Measurements from ENCODE around the gene TP53. TPM values are rescaled to one million over a fixed set of nuclear protein-coding genes. Genes with fewer than 3 reads are reported as not detected.

The TP53 gene
- total and polyA plus RNA-seq, 3 experiments from 2014 or later = 33.5 to 151 (median 150) TPM

GRCh38 chr17:7717756-7718350 is 30.6 kb upstream of the TP53 start:
- POLR2A ChIA-PET = no interaction called here
- Mint-ChIP-seq H3K4me3 (peak overlapping the region; percentile 19 to 68 (median 57)), H3K4me1 (peaks cover 8 to 27% (median 17%) of the 10 kb centered on the region in 3 donors), H3K36me3 (peaks cover 0 to 2% (median 0%) of the 10 kb centered on the region in 3 donors), H3K27ac (no peak overlapping the region), H3K27me3 (peaks cover 57 to 74% of the 10 kb centered on the region in 2 donors), H3K9me3 (peaks cover 0 to 1% (median 0%) of the 10 kb centered on the region in 5 donors)
- peak in 1 of 5 donors; percentile 28 for DNase-seq
- Histone ChIP-seq H3K9me3 (ENCODE audit: low read length) (no peaks in the 10 kb centered on the region), H3K27ac (ENCODE audit: low read depth, low read length) (no peak overlapping the region), H3K4me3 (ENCODE audit: low read length) (peak overlapping the region; percentile 32), H3K36me3 (ENCODE audit: insufficient read depth, low read length) (no peaks in the 10 kb centered on the region), H3K4me1 (ENCODE audit: insufficient read depth, low read length) (peaks cover 8% of the 10 kb centered on the region), H3K27me3 (ENCODE audit: insufficient read depth, low read length, poor library complexity, severe bottlenecking) (peaks cover 39% of the 10 kb centered on the region)
- CTCF ChIA-PET = interaction anchor here (0.6 to 1.6 kb wide), 2 partner anchors 29 to 388 kb away, joined by 3 to 4 read pairs; partner anchors contain the start of gene WRAP53

GRCh38 chr17:7716901-7717755 is 29.8 kb upstream of the TP53 start, which contains the start of gene DNAH2:
Gene DNAH2, plus strand, starts transcription at chr17:7717744. Its CDS starts 1,991 bp downstream, at chr17:7719735.
- Histone ChIP-seq H3K4me3 (ENCODE audit: low read length) (peak within 1 kb of the TSS; percentile 32), H3K9me3 (ENCODE audit: low read length) (no peaks in the 10 kb centered on the region), H3K27me3 (ENCODE audit: insufficient read depth, low read length, poor library complexity, severe bottlenecking) (peaks cover 39% of the 10 kb centered on the region), H3K4me1 (ENCODE audit: insufficient read depth, low read length) (peaks cover 8% of the 10 kb centered on the region), H3K36me3 (ENCODE audit: insufficient read depth, low read length) (no peaks in the 10 kb centered on the region), H3K27ac (ENCODE audit: low read depth, low read length) (no peak within 1 kb of the TSS)
- H3K27ac Mint-ChIP-seq = no peak within 1 kb of the TSS
- POLR2A ChIA-PET = no interaction called here
- H3K9me3 Mint-ChIP-seq = peaks cover 0 to 2% (median 0%) of the 10 kb centered on the region in 5 donors
- DNase-seq = peak in 1 of 5 donors; percentile 17
- H3K36me3 Mint-ChIP-seq = no peaks in the 10 kb centered on the region
- H3K27me3 Mint-ChIP-seq = peaks cover 59 to 74% of the 10 kb centered on the region in 2 donors
- H3K4me1 Mint-ChIP-seq = peaks cover 8 to 27% (median 17%) of the 10 kb centered on the region in 3 donors
- CTCF ChIA-PET = interaction anchor here (0.6 to 1.6 kb wide), 3 partner anchors 29 to 389 kb away, joined by 3 to 4 read pairs (median 3); partner anchors contain the start of gene WRAP53
- H3K4me3 Mint-ChIP-seq = peak within 1 kb of the TSS; percentile 19 to 80 (median 63)

- peaks cover 9 to 27% (median 17%) of the 10 kb centered on the region in 3 donors for H3K4me1 Mint-ChIP-seq
- DNase-seq = no peak
- Histone ChIP-seq H3K27ac (ENCODE audit: low read depth, low read length) (no peak overlapping the region), H3K27me3 (ENCODE audit: insufficient read depth, low read length, poor library complexity, severe bottlenecking) (peaks cover 45% of the 10 kb centered on the region), H3K4me1 (ENCODE audit: insufficient read depth, low read length) (peaks cover 8% of the 10 kb centered on the region), H3K9me3 (ENCODE audit: low read length) (no peaks in the 10 kb centered on the region), H3K4me3 (ENCODE audit: low read length) (no peak overlapping the region), H3K36me3 (ENCODE audit: insufficient read depth, low read length) (no peaks in the 10 kb centered on the region)
- ChIA-PET POLR2A (no interaction called here), CTCF (interaction anchor here (1.2 to 1.6 kb wide), 2 partner anchors 11 to 28 kb away, joined by 3 to 4 read pairs; partner anchors contain the start of gene WRAP53)
- peaks cover 60 to 75% of the 10 kb centered on the region in 2 donors for H3K27me3 Mint-ChIP-seq
- H3K9me3 Mint-ChIP-seq = peaks cover 0 to 2% (median 0%) of the 10 kb centered on the region in 5 donors
- H3K4me3 Mint-ChIP-seq = peak overlapping the region in 6 of 7 donors; percentile 3 to 66 (median 20)
- peak overlapping the region in 2 of 8 donors; percentile 24 to 47 for H3K27ac Mint-ChIP-seq
- no peaks in the 10 kb centered on the region for H3K36me3 Mint-ChIP-seq
Observed at GRCh38 chr17:7715936-7716886, 28.9 kb upstream of the TP53 start.

GRCh38 chr17:7714721-7715594 is 27.7 kb upstream of the TP53 start:
- Mint-ChIP-seq H3K9me3 (peaks cover 0 to 2% (median 0%) of the 10 kb centered on the region in 5 donors), H3K27me3 (peaks cover 54 to 79% of the 10 kb centered on the region in 2 donors), H3K4me3 (peak overlapping the region in 1 of 7 donors; percentile 36), H3K4me1 (peaks cover 13 to 37% (median 27%) of the 10 kb centered on the region in 3 donors), H3K27ac (peak overlapping the region in 1 of 8 donors; percentile 24), H3K36me3 (no peaks in the 10 kb centered on the region)
- Histone ChIP-seq H3K27me3 (ENCODE audit: insufficient read depth, low read length, poor library complexity, severe bottlenecking) (peaks cover 50% of the 10 kb centered on the region), H3K36me3 (ENCODE audit: insufficient read depth, low read length) (no peaks in the 10 kb centered on the region), H3K4me1 (ENCODE audit: insufficient read depth, low read length) (peaks cover 15% of the 10 kb centered on the region), H3K9me3 (ENCODE audit: low read length) (no peaks in the 10 kb centered on the region), H3K27ac (ENCODE audit: low read depth, low read length) (no peak overlapping the region), H3K4me3 (ENCODE audit: low read length) (no peak overlapping the region)
- POLR2A ChIA-PET = no interaction called here
- no peak for DNase-seq
- CTCF ChIA-PET = no interaction called here

- peaks cover 13 to 38% (median 27%) of the 10 kb centered on the region in 3 donors for H3K4me1 Mint-ChIP-seq
- Histone ChIP-seq H3K4me1 (ENCODE audit: insufficient read depth, low read length) (peaks cover 15% of the 10 kb centered on the region), H3K27ac (ENCODE audit: low read depth, low read length) (no peak overlapping the region), H3K27me3 (ENCODE audit: insufficient read depth, low read length, poor library complexity, severe bottlenecking) (peaks cover 50% of the 10 kb centered on the region), H3K4me3 (ENCODE audit: low read length) (no peak overlapping the region), H3K36me3 (ENCODE audit: insufficient read depth, low read length) (no peaks in the 10 kb centered on the region), H3K9me3 (ENCODE audit: low read length) (no peaks in the 10 kb centered on the region)
- no peak for DNase-seq
- peak overlapping the region in 1 of 8 donors; percentile 66 for H3K27ac Mint-ChIP-seq
- ChIA-PET POLR2A (no interaction called here), CTCF (no interaction called here)
- no peak overlapping the region for H3K4me3 Mint-ChIP-seq
- H3K9me3 Mint-ChIP-seq = peaks cover 0 to 2% (median 0%) of the 10 kb centered on the region in 5 donors
- no peaks in the 10 kb centered on the region for H3K36me3 Mint-ChIP-seq
- H3K27me3 Mint-ChIP-seq = peaks cover 49 to 76% of the 10 kb centered on the region in 2 donors
Observed at GRCh38 chr17:7713782-7714181, 26.5 kb upstream of the TP53 start.

- H3K27ac Mint-ChIP-seq = peak overlapping the region in 1 of 8 donors; percentile 77
- Histone ChIP-seq H3K27me3 (ENCODE audit: insufficient read depth, low read length, poor library complexity, severe bottlenecking) (peaks cover 45% of the 10 kb centered on the region), H3K27ac (ENCODE audit: low read depth, low read length) (no peak overlapping the region), H3K36me3 (ENCODE audit: insufficient read depth, low read length) (no peaks in the 10 kb centered on the region), H3K4me3 (ENCODE audit: low read length) (no peak overlapping the region), H3K9me3 (ENCODE audit: low read length) (no peaks in the 10 kb centered on the region), H3K4me1 (ENCODE audit: insufficient read depth, low read length) (peaks cover 13% of the 10 kb centered on the region)
- H3K9me3 Mint-ChIP-seq = peaks cover 0 to 2% (median 0%) of the 10 kb centered on the region in 5 donors
- CTCF ChIA-PET = interaction anchor here (1.7 kb wide), 1 partner anchor 24 kb away, joined by 7 read pairs; the partner anchor contains the start of gene WRAP53
- POLR2A ChIA-PET = no interaction called here
- no peak overlapping the region for H3K4me3 Mint-ChIP-seq
- H3K27me3 Mint-ChIP-seq = peaks cover 47 to 78% of the 10 kb centered on the region in 2 donors
- peaks cover 7 to 24% (median 17%) of the 10 kb centered on the region in 3 donors for H3K4me1 Mint-ChIP-seq
- no peaks in the 10 kb centered on the region for H3K36me3 Mint-ChIP-seq
- no peak for DNase-seq
Observed at GRCh38 chr17:7712111-7712771, 25.0 kb upstream of the TP53 start.

Data from CD8-positive, alpha-beta memory T cell (primary cell).